ENCODE data around the gene TTN.
"Not testable (repeated sequence)": the region's sequence is repeated elsewhere in the genome, so short reads cannot be mapped to it uniquely, and the experiment has no call there.

TTN gene

DNA sequence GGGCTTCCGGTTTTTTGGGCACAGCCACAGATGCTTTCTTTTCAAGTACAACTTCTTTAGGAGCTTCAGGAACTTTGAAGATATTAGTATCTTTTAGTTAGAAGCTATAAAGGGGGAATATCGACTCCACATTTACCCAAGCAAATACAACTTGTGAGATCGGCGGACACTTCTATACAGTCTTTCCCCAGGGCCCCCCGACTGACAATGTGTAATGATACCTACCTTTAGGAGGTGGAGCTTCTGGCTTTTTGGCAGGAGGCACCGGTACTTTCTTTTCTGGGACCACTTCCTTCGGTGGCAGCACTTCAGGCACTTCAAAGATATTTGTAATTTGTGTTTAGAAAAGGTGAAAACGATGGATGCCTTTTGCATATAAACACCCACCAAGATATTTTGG, 148.7 kb downstream of the TTN start:
- not testable (repeated sequence) for DNase-seq (ENCODE audit: low spot score)

DNA sequence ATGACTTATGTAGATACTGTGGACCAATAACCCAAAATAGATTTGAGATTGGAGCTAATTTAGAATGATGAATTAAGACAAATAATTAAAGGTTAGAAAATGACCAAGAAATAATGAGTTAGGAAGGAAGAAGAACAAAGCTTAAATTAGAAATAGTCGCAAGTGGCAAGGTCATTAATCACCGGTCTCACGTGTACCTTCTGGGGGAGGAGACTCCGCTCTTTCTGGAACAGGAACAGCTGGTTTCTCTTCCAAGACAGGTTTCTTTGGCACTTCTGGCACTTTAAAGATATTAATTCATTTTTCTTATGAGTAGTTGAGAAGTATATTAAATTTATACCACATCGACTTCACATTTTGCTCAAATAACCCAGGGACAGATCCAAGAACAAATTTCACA, 156.7 kb downstream of the TTN start:
- no peak for DNase-seq (ENCODE audit: low spot score)

DNA sequence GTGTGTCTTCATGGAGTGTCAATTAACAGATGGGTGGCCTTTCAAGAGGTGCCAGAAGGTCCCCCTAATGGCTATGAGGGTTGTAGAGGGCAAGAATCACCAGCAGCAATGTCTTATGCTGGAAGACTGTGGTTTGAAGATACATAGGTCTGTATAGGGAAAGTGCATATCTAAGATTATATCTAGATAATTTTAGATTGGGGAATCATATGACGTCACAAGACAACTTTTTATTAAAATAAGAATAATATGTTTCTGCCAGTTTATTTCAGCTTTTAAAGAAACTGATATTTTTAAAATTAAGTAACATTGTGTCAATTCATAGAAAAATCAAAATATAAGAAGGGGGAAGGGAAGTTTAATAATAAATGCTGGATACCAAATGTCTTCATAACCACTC, 162.3 kb downstream of the TTN start:
- DNase-seq (ENCODE audit: low spot score) = no peak

- DNase-seq (ENCODE audit: low spot score) = no peak
Measured at GRCh38 chr2:178641498-178641897, 165.7 kb downstream of the TTN start.

GRCh38 chr2:178635897-178636296, 171.3 kb downstream of the TTN start:
- no peak for DNase-seq (ENCODE audit: low spot score)

DNA sequence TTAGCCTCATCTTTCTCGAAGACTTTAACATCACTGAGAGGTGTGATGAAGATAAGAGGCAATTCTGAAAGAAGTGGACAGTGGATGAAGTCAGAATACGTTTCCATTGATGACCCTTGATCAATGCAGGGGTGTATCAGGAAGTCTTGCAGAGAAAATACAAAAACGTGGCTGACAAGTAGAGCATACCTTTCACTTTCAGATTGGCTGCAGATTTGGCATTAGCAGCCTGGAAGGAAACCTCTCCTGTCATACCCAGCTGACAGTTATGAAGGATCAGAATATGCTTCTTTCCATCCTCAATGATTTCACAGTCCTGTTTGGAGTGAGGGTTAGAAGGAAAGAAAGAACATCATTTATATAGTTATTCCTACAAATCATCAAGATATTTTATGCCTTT, 174.5 kb downstream of the TTN start:
- DNase-seq (ENCODE audit: low spot score) = no peak

DNA sequence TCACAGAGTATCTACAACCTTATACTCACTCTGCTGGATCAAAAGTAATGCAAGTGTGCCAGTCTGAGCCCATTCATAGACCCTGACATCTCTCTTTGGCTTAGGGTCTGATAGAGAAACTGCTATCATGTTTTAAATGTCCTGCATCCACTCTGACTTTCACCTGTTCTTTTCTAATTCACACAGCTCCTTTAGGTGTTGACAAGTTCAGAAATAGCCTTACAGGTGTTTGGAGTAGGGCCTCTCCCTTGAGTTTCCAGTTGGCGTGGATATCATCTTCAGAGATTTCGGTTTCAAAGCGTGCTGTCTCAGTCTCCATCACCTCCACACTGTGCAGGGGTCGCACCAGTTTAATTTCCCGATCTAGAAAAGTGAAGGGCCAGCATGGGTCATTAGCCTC, 176.6 kb downstream of the TTN start:
- DNase-seq (ENCODE audit: low spot score) = no peak

GRCh38 chr2:178629463-178629862, 177.8 kb downstream of the TTN start:
- no peak for DNase-seq (ENCODE audit: low spot score)

- no peak for DNase-seq (ENCODE audit: low spot score)
Measured at GRCh38 chr2:178628605-178629004, 178.6 kb downstream of the TTN start.

- DNase-seq (ENCODE audit: low spot score) = no peak
Measured at GRCh38 chr2:178627401-178627800, 179.8 kb downstream of the TTN start.

GRCh38 chr2:178615969-178616368, 191.3 kb downstream of the TTN start:
- DNase-seq (ENCODE audit: low spot score) = no peak

- no peak for DNase-seq (ENCODE audit: low spot score)
Measured at GRCh38 chr2:178602901-178603300, 204.3 kb downstream of the TTN start.

- DNase-seq (ENCODE audit: low spot score) = no peak
Measured at GRCh38 chr2:178592655-178593054, 214.6 kb downstream of the TTN start.

DNA sequence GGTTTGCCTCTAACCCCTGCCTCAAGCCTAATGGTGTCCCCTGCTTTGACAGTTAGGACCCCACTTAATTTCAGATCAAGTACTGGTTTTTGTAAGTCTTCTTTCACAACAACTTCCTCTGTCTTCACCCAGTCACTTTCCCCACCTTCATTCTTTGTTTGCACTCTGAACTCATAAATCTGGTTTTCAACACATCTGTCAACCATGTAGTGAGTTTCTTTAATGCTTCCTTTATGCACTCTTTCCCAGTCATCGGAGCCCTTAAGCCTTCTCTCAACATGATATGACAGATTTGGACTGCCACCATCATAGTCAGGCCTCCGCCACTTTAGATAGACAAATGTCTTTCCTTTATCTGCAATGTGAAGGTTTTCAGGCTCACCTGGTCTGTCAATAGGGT, 217.9 kb downstream of the TTN start:
- no peak for DNase-seq (ENCODE audit: low spot score)

- no peak for DNase-seq (ENCODE audit: low spot score)
Measured at GRCh38 chr2:178584666-178585065, 222.6 kb downstream of the TTN start.

DNA sequence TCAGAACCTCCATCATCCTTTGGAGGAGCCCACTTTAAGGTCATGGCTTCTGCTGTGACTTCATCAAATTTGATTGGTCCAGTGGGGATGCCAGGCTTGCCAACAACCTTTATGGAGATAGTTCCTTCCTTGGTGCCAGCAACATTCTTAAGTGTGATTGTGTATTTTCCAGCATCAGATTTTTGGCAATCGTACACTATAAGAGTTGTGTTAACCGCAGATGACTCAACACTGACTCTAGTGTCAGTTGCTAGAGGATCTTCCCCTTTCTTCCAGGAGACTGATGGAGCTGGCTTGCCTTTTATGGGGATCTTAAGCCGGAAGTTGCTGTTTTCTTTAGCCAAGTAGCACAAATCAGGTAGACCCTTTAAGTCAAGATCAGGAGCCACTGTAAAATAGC, 228.2 kb downstream of the TTN start:
- no peak for DNase-seq (ENCODE audit: low spot score)

DNA sequence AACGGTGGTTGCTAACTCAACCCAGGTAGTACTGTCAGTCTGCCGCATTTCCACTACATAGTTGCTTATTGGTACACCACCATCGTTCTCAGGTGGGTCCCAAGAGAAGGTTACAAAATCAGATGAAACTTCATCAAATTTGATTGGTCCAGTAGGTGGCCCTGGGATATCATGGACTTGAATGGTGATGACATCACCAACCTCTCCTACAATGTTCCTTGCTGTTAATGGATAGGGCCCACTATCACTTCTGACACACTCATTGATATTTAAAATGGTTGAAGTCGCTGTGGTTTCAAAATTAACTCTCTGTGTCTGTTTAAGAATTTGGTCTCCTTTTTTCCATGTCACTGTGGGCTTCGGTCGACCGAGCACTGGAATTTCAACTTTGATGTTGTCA, 232.4 kb downstream of the TTN start:
- no peak for DNase-seq (ENCODE audit: low spot score)

DNA sequence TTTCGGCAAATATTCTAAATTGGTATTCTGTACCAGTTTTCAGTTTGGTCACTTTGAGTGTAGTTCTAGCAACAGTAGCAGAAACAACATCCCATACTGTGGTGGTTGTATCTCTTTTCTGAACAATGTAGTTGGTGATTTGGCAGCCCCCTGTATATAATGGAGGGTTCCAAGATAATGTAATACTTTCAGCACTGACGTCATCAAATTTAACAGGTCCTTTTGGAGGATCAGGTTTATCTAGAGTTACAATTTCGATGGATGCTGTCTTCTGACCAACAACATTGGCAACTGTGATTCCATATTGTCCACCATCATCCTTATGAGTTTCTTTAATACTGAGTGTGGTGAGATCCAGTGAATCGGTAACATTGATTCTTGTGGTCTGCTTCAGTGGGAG, 239.0 kb downstream of the TTN start:
- DNase-seq (ENCODE audit: low spot score) = no peak

DNA sequence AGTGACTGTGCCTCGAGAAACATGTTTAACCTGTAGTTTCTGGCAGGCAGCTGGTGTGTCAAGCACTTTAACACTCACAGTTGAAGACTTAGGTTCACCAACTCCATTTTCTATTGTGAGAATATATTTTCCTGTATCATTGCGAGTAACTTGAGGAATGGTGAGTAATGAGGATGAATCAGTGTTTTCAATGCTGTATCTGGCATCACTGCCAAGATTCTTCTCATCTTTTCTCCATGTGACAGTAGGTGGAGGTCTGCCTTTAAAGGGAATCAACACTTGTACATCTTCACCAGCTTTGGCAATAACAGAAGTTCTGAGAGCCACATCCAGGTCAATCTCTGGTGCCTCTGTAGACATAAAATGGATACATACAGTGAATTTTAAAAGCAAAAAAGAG, 254.2 kb downstream of the TTN start:
- DNase-seq (ENCODE audit: low spot score) = peak; percentile 35

GRCh38 chr2:178550352-178550751, 256.9 kb downstream of the TTN start:
- no peak for DNase-seq (ENCODE audit: low spot score)

DNA sequence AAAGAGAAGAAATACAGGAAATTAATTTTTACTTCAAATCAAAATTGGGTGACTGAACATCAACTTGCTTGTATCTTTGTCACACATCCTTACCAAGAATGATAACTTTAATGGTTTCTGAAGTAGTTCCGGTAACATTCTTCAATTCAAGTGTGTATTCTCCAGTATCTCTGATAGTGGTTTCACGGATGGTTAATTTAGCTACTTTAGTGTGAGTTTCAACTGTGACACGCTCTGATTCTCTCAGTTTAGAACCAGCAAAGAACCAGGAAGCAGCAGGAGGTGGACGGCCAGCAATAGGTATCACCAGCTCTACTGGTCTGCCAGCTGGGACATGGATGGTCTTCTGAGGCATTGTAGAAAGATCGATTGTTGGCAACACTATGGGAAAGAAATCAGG, 264.7 kb downstream of the TTN start:
- no peak for DNase-seq (ENCODE audit: low spot score)

GRCh38 chr2:178542161-178542560, 265.1 kb downstream of the TTN start:
- no peak for DNase-seq (ENCODE audit: low spot score)

GRCh38 chr2:178536037-178536436, 271.2 kb downstream of the TTN start:
- DNase-seq (ENCODE audit: low spot score) = no peak

DNA sequence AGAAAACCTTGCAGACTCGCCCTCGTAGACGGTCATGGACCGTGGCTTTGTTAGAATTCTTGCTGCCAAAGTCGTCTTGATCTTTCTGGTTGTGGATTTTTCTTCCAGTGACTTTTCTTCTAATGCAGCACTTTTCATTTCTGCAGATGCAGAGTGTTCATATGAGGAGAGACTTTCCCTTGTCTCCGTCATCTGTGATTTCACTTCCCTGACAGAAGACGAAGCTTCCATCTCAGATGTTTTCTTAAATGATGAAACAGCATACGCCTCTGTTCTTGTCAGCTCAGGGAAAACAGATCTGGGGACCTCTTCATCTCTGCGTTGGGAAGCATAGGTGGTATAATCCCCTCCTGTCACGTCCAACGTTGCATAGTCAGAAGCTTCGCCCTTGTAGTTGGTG, 276.1 kb downstream of the TTN start:
- no peak for DNase-seq (ENCODE audit: low spot score)

DNA sequence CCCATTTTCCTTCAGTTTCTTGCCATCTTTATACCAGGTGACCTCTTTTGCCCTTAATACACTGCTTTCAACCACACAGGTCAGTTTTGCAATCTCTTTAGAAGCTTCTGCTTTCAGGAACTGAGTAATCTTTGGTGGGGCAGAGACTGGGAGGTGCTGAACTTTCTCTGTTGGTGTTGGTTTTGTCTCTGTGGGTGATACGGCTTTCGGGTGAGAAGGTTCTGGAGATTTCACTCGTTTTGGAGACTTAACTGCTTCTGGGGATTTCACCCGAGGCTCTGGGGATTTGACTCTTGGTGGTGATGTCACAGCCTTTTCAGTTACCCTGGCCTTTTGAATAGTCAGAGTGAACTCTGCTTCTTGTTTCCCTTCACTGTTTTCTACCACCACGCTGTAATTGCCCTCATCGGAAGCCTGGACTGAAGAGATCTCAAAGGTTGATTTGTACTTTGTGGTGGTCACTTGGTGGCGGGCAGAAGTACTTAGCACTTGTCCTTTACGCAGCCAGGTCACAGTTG, 276.5 kb downstream of the TTN start:
- DNase-seq (ENCODE audit: low spot score) = no peak

Measured in AG08396 (cell line).